MG63 (cell line): Measurements from ENCODE around the gene ZFPM1. TPM values are rescaled to one million over a fixed set of nuclear protein-coding genes. Genes with fewer than 3 reads are reported as not detected.

ENCODE experiments used
- DNase-seq: peaks from one replicate; pipeline ENCODE4 v3.0.0-alpha.2; 2020
- H3K27me3 ChIP-seq: fragments of 250-450 bp; sonication (Bioruptor Pico); 2 replicates; pipeline ENCODE4 v1.5.1; 2020; ENCODE audit warnings: mild to moderate bottlenecking, moderate library complexity
- H3K36me3 ChIP-seq: fragments of 250-450 bp; sonication (Bioruptor Pico); 2 replicates; pipeline ENCODE4 v1.5.1; 2020; ENCODE audit warnings: mild to moderate bottlenecking, moderate library complexity
- H3K4me3 ChIP-seq: fragments of 250-450 bp; sonication (Bioruptor Pico); 2 replicates; pipeline ENCODE4 v1.5.1; 2020; ENCODE audit warnings: mild to moderate bottlenecking, moderate library complexity
- H3K9me3 ChIP-seq: fragments of 250-450 bp; sonication (Bioruptor Pico); 2 replicates; pipeline ENCODE4 v1.5.1; 2020; ENCODE audit warnings: mild to moderate bottlenecking, moderate library complexity
- total RNA-seq: library from RNA; depleted of rRNA; stranded (reverse); fragments of >200 nt; shearing (Covaris generic); gene quantifications from 2 replicates; pipeline ENCODE4 v1.2.3, GENCODE V29; 2014; ENCODE audit warnings: low replicate concordance; rRNA removed

Gene ZFPM1
- total RNA-seq, 1 experiment from 2014 or later: 0.33 TPM

DNA sequence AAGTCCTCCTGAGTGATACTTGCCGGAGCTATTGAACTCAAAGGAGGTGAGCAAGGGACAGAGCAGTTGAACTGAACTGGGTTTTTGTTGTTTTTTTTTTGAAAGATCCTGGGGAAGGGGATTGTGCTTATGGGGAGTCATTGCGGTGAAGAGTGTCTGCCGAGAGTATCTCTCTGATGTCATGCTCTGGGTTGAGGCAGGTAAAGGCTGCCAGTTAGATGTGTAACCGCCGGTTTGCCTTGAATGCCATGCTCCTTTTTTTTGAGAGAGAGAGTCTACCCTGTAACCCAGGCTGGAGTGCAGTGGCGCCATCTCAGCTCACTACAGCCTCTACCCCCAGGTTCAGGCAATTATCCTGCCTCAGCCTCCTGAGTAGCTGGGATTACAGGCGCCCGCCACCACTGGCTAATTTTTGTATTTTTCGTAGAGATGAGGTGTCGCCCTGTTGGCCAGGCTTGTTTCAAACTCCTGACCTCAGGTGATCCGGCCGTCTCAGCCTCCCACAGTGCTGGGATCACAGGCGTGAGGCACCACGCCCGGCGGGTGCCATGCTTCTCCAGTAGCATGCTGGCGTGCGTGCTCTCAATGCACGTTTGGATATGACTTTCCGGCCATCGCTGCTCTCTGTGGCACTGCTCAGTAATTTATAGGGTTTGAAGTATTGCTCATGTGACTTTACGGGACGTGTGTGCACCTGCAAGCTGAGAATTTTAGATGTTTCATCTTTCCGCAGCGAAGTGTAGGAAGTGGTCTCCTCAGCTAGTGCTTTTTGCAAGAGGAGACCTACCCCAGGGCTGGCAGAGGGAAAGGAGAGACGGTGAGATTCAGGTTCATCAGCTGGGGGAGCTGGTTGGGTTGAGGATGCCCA, 125.6 kb downstream of the ZFPM1 start:
- peaks cover 7% of the 10 kb centered on the region for H3K36me3 ChIP-seq
- no peak overlapping the region for H3K4me3 ChIP-seq
- no peak for DNase-seq
- H3K27me3 ChIP-seq: no peaks in the 10 kb centered on the region
- H3K9me3 ChIP-seq: no peaks in the 10 kb centered on the region

DNA sequence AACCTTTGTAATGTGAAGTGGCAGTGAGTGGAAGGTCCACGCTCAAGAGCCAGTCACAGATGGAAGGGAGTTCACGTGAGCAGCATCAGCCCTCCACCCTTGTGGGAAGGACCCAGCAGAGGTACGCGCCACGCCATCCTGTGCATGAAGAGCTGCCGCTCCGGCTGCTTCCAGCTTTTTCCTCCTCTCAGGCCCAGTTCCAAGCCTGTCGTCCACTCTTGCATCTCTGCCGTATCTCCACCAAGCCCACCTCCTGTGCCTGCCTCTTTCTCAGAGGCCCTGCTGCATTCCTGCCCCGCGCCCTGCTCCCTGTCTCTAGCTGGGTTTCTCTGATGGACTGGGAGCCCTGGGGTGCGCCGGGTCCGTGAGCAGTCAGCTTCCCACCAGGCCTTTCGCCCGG, 127.3 kb downstream of the ZFPM1 start:
- DNase-seq: no peak
- peaks cover 9% of the 10 kb centered on the region; the same call in 1 of the 2 replicates for H3K36me3 ChIP-seq
- no peaks in the 10 kb centered on the region for H3K9me3 ChIP-seq
- H3K27me3 ChIP-seq: no peaks in the 10 kb centered on the region
- H3K4me3 ChIP-seq: no peak overlapping the region

DNA sequence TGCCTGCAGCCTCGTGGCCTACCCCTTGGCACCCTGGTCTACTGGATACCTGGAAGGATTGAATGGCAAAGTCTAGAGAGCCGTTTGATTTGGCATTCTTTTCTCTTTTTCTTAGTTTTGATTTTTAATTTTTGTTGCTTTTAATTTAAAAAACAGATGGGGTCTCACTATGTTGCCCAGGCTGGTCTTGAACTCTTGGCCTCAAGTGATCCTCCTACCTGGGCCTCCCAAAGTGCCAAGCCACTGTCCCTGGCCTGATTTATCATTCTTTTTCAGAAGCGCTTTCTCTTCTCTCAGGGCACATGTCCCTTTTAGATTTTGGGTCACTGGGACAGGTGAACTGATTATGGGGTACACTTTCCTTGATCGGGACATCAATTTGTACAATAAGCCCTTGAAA, 128.0 kb downstream of the ZFPM1 start:
- DNase-seq: no peak
- Histone ChIP-seq H3K36me3 (peaks cover 9% of the 10 kb centered on the region; the same call in 1 of the 2 replicates), H3K27me3 (no peaks in the 10 kb centered on the region), H3K9me3 (no peaks in the 10 kb centered on the region), H3K4me3 (no peak overlapping the region)

DNA sequence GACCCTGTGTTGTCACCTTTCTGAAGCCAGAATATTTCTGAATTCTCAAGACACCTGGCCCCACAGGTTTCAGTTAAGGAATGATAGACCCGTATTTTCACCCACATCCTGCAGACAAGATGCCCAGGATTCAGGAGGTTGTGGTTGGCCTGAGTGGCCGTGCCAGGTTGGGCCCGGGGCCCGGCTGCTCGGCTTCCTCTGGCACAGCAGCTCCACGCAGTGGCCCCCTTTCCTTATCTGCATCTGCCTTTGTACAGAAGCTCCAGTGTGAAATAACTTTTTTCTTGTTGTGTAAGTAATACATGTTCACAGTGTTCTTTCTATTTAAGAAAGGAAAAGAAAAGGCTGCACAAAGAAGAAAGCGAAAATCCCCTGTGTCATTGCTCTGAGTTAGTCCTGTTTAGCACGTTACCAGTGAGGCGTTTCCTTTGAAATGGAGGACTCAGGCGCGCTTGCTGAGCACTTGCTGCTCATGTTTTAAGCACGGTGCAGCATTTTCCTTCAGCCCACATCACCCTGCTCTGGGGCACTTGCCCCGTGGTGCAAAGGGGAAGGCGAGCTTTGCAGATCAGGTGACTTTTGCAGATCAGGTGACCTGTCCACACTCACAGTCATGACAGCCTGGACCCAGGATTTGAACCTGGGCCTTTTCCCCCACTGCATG, 130.0 kb downstream of the ZFPM1 start:
- DNase-seq: no peak
- H3K36me3 ChIP-seq: peaks cover 7% of the 10 kb centered on the region; the same call in 1 of the 2 replicates
- H3K27me3 ChIP-seq: no peaks in the 10 kb centered on the region
- no peaks in the 10 kb centered on the region for H3K9me3 ChIP-seq
- H3K4me3 ChIP-seq: no peak overlapping the region

DNA sequence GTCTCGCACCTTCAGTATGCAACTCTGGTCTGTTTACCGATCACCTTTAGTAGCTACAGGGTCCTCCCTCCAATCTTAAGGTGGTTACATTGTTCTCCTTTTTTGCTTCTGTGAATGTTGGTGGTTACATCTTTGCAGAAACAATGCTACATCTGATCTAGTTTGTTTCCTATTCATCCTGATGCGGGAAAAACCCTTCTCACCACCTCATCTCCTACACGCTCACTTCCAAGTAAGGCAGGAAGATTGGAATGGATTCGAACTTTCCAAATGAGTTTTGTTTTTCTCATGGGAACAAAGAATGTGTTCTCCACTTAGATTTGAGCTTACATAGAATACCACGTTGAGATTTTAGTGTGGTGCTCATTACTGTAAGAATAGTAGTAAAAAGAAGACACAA, 131.6 kb downstream of the ZFPM1 start:
- Histone ChIP-seq H3K27me3 (no peaks in the 10 kb centered on the region), H3K9me3 (no peaks in the 10 kb centered on the region), H3K4me3 (no peak overlapping the region), H3K36me3 (peaks cover 7% of the 10 kb centered on the region; the same call in 1 of the 2 replicates)
- no peak for DNase-seq

DNA sequence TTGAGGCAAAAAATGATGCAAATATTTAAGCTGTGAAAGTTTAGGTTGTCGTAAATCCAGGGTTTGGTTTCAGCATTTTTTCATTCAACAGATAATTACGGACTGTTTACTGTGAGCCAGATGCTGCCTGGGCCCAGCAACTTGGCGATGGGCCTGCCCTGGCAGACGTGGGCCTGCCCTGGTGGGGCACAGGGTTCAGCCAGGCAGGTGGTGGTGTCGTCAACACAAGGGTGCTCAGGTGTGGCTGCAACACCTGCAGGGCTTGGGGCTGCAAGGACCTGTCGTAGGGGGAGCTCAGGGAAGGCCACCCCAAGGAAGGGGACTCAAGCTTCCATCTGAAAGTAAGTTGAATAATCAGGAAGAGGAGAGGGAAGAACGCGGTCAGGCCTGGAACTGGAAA, 132.2 kb downstream of the ZFPM1 start:
- DNase-seq: no peak
- H3K9me3 ChIP-seq: no peaks in the 10 kb centered on the region
- no peaks in the 10 kb centered on the region for H3K27me3 ChIP-seq
- no peak overlapping the region for H3K4me3 ChIP-seq
- H3K36me3 ChIP-seq: peaks cover 7% of the 10 kb centered on the region; the same call in 1 of the 2 replicates

DNA sequence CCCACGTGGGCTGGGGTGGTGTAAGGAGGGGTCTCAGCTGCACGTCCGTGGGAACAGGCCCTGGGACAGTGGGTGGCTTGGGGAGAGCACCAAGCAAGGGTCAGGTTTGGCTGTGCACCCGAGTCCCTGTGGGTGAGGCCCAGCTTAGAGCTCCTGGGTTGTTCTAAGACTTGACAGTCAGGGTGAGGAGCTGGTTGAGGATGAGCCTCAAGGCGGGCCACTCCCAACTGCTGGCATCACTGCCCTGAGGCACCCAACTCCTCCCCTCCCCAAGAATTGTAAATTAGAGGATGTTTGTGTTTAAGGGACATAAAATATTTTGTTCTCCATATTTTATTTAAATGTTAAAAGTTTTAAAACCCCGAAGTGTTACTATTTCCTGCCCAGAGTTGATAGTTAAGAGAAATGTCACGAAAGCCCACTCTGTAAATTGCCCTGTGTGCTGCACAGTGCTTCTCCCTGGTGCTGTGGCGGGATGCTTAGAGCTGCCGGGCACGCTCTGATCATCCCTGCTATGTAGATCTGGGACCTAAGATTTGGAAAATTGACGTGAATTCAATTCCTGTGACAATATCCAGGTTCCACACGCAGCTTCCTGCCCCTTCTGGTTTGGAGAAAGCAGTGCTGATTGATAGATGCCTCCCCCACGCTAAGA, 133.0 kb downstream of the ZFPM1 start:
- Histone ChIP-seq H3K27me3 (no peaks in the 10 kb centered on the region), H3K36me3 (peaks cover 7% of the 10 kb centered on the region; the same call in 1 of the 2 replicates)
- DNase-seq: no peak

More for the DNA sequence above, 133.0 kb downstream of the ZFPM1 start:
- Histone ChIP-seq H3K9me3 (no peaks in the 10 kb centered on the region), H3K4me3 (no peak overlapping the region)

Other genes with a start within 250 kb of the ZFPM1 start
- gene ZNF469, start 70.3 kb upstream of the ZFPM1 start, total RNA-seq: 0.67 and 0.82 TPM in 2 replicates
- gene ZC3H18, start 117.1 kb downstream of the ZFPM1 start, total RNA-seq: 10.9 and 13.2 TPM in 2 replicates
- gene IL17C, start 185.3 kb downstream of the ZFPM1 start, total RNA-seq: not detected in 2 replicates
- 10.7 and 21.2 TPM in 2 replicates for gene CYBA, start 197.8 kb downstream of the ZFPM1 start, total RNA-seq
- gene MVD, start 209.8 kb downstream of the ZFPM1 start, total RNA-seq: 16.8 and 25.7 TPM in 2 replicates
- gene SNAI3, start 233.2 kb downstream of the ZFPM1 start, total RNA-seq: not detected in 2 replicates